GM23338 (cell line): ENCODE data around the gene ZCCHC17. TPM values are rescaled to one million over a fixed set of nuclear protein-coding genes. Genes with fewer than 3 reads are reported as not detected.
A peak's percentile ranks its signal among the peaks of the same experiment; 100 is the strongest.

ENCODE experiments used
- ATAC-seq: fragments of 200-7000 bp; cut with Tn5 transposase; 3 replicates; pipeline ENCODE4 v1.9.1; 2020
- DNase-seq: peaks from one replicate; pipeline ENCODE4 v3.0.0-alpha.2; 2015; ENCODE audit warnings: low spot score
- H2AFZ ChIP-seq: fragments of 200-600 bp; sonication (generic); 2 replicates; pipeline ENCODE4 v1.8.0; 2016; ENCODE audit warnings: antibody characterized with exemption, mild to moderate bottlenecking, moderate library complexity
- H3F3A ChIP-seq: fragments of 200-600 bp; sonication (generic); replicated peaks from 2 replicates; pipeline ENCODE4 v1.8.0; 2017; ENCODE audit warnings: antibody characterized with exemption, mixed run types, low read depth
- H3K27ac ChIP-seq: fragments of 200-600 bp; sonication (generic); 2 replicates; pipeline ENCODE4 v1.6.1; 2016; ENCODE audit warnings: low read depth
- H3K27me3 ChIP-seq: fragments of 200-600 bp; sonication (generic); 2 replicates; pipeline ENCODE4 v1.8.0; 2016; ENCODE audit warnings: mild to moderate bottlenecking, mixed run types, moderate library complexity; ENCODE audit not compliant: insufficient read depth
- H3K36me3 ChIP-seq: fragments of 200-600 bp; sonication (generic); 2 replicates; pipeline ENCODE4 v1.8.0; 2016; ENCODE audit warnings: mild to moderate bottlenecking; ENCODE audit not compliant: insufficient read depth
- H3K4me1 ChIP-seq: fragments of 200-600 bp; sonication (generic); 2 replicates; pipeline ENCODE4 v1.8.0; 2016; ENCODE audit warnings: mild to moderate bottlenecking, moderate library complexity; ENCODE audit not compliant: insufficient read depth
- H3K4me2 ChIP-seq: fragments of 200-600 bp; sonication (generic); 2 replicates; pipeline ENCODE4 v1.7.1; 2017; ENCODE audit warnings: mixed run types
- H3K4me3 ChIP-seq: fragments of 200-600 bp; sonication (generic); 2 replicates; pipeline ENCODE4 v1.6.1; 2016; ENCODE audit warnings: mixed run types
- H3K79me2 ChIP-seq: fragments of 200-600 bp; sonication (generic); replicated peaks from 2 replicates; pipeline ENCODE4 v1.8.0; 2017; ENCODE audit warnings: mild to moderate bottlenecking; ENCODE audit not compliant: insufficient read depth
- H3K9me2 ChIP-seq: fragments of 200-600 bp; sonication (generic); 2 replicates; pipeline ENCODE4 v1.8.0; 2017; ENCODE audit not compliant: insufficient read depth
- H4K20me1 ChIP-seq: fragments of 200-600 bp; sonication (generic); replicated peaks from 2 replicates; pipeline ENCODE4 v1.8.0; 2017; ENCODE audit warnings: mild to moderate bottlenecking; ENCODE audit not compliant: insufficient read depth
- H3K27ac Mint-ChIP-seq: 2 replicates; pipeline ENCODE4 v1.8.0; 2020; ENCODE audit warnings: inconsistent platforms, mild to moderate bottlenecking, moderate library complexity, mixed read lengths
- H3K27me3 Mint-ChIP-seq: 3 replicates; pipeline ENCODE4 v1.8.0; 2022; ENCODE audit warnings: low read depth, mild to moderate bottlenecking, moderate library complexity, mixed read lengths, inconsistent platforms; ENCODE audit not compliant: insufficient read depth, poor library complexity
- H3K36me3 Mint-ChIP-seq: 3 replicates; pipeline ENCODE4 v1.8.0; 2021; ENCODE audit warnings: low read depth, mild to moderate bottlenecking, inconsistent platforms, moderate library complexity, mixed read lengths
- H3K4me1 Mint-ChIP-seq: 3 replicates; pipeline ENCODE4 v1.8.0; 2020; ENCODE audit warnings: mild to moderate bottlenecking, inconsistent platforms, mixed read lengths
- H3K4me3 Mint-ChIP-seq: 3 replicates; pipeline ENCODE4 v1.8.0; 2021; ENCODE audit warnings: moderate library complexity, mild to moderate bottlenecking, inconsistent platforms, mixed read lengths
- H3K9me3 Mint-ChIP-seq: 3 replicates; pipeline ENCODE4 v1.8.0; 2020; ENCODE audit warnings: moderate library complexity, mild to moderate bottlenecking, inconsistent platforms, mixed read lengths
- CREB1 ChIP-seq: fragments of 250-450 bp; sonication (Bioruptor Pico); IDR thresholded peaks from 2 replicates; pipeline ENCODE4 v1.5.0; 2020; ENCODE audit warnings: low read depth, mild to moderate bottlenecking, moderate library complexity
- CTCF ChIP-seq, 2 experiments: fragments of 200-600 bp in 1 of 2; sonication (generic) in 1 of 2; conservative IDR thresholded peaks; 2 replicates each; pipeline versions ENCODE4 v1.5.1 to v1.6.1; 2016 to 2017; ENCODE audit warnings: antibody characterized with exemption in 2 of 2, low read depth in 2 of 2, mild to moderate bottlenecking in 2 of 2, moderate library complexity in 1 of 2
- EZH2 ChIP-seq: fragments of 200-600 bp; sonication (generic); IDR thresholded peaks from one replicate; pipeline ENCODE4 v1.8.0; 2017; ENCODE audit warnings: antibody characterized with exemption, mild to moderate bottlenecking, low read depth; ENCODE audit not compliant: unreplicated experiment
- EZH2phosphoT487 ChIP-seq: fragments of 200-600 bp; sonication (generic); IDR thresholded peaks from one replicate; pipeline ENCODE4 v1.8.1; 2018; ENCODE audit warnings: antibody characterized with exemption; ENCODE audit not compliant: unreplicated experiment
- NANOG ChIP-seq: IDR thresholded peaks from 2 replicates; pipeline ENCODE4 v1.6.1; 2016; ENCODE audit warnings: antibody characterized with exemption, borderline replicate concordance
- POLR2AphosphoS5 ChIP-seq: IDR thresholded peaks from 2 replicates; pipeline ENCODE4 v1.6.1; 2016; ENCODE audit warnings: antibody characterized with exemption, low read depth
- REST ChIP-seq: IDR thresholded peaks from one replicate; pipeline ENCODE4 v1.6.1; 2018; ENCODE audit warnings: antibody characterized with exemption; ENCODE audit not compliant: unreplicated experiment
- STAT1 ChIP-seq: IDR thresholded peaks from one replicate; pipeline ENCODE4 v1.6.1; 2016; ENCODE audit warnings: antibody characterized with exemption; ENCODE audit not compliant: unreplicated experiment
- ZNF331 ChIP-seq: fragments of 250-450 bp; sonication (Bioruptor Pico); IDR thresholded peaks from 2 replicates; pipeline ENCODE4 v1.5.0; 2020; ENCODE audit warnings: low read depth, mild to moderate bottlenecking, moderate library complexity
- polyA plus RNA-seq: library from polyadenylated mRNA; unstranded; fragments of >200 nt; fragmentation: Nextera tagmentation; extraction: Ambion mirVana; gene quantifications from 2 replicates; pipeline ENCODE4 v1.2.1, GENCODE V29; 2016
- total RNA-seq: library from RNA; depleted of rRNA; stranded (reverse); fragments of >200 nt; shearing (Covaris generic); gene quantifications from 2 replicates; pipeline ENCODE4 v1.2.3, GENCODE V29; 2014

The ZCCHC17 gene
- total and polyA plus RNA-seq, 2 experiments from 2014 or later: 40.1 to 134 TPM

GRCh38 chr1:31370565-31370964, 73.7 kb downstream of the ZCCHC17 start:
- no peak overlapping the region for H3K27ac Mint-ChIP-seq
- Histone ChIP-seq H3K4me2 (no peak overlapping the region), H3K4me1 (peaks cover 37% of the 10 kb centered on the region), H3K4me3 (no peak overlapping the region), H3K27ac (no peak overlapping the region), H2AFZ (no peak overlapping the region), H4K20me1 (no peaks in the 10 kb centered on the region; the same call in 1 of the 2 replicates), H3K36me3 (no peaks in the 10 kb centered on the region), H3F3A (peaks cover 18% of the 10 kb centered on the region; the same call in 1 of the 2 replicates), H3K79me2 (no peaks in the 10 kb centered on the region), H3K27me3 (no peaks in the 10 kb centered on the region), H3K9me2 (no peaks in the 10 kb centered on the region)
- H3K36me3 Mint-ChIP-seq: peaks cover 14% of the 10 kb centered on the region; the same call in 2 of the 3 replicates
- no peak for DNase-seq
- ATAC-seq: no peak
- H3K4me3 Mint-ChIP-seq: no peak overlapping the region
- peaks cover 51% of the 10 kb centered on the region for H3K4me1 Mint-ChIP-seq
- TF ChIP-seq EZH2 (no peak), POLR2AphosphoS5 (no peak), STAT1 (no peak), EZH2phosphoT487 (no peak)
- peaks cover 17% of the 10 kb centered on the region for H3K27me3 Mint-ChIP-seq
- no peaks in the 10 kb centered on the region for H3K9me3 Mint-ChIP-seq

- no peaks in the 10 kb centered on the region for H3K27me3 ChIP-seq
- H3K27ac Mint-ChIP-seq: no peak overlapping the region
- H3K9me3 Mint-ChIP-seq: no peaks in the 10 kb centered on the region
- DNase-seq (no peak), ATAC-seq (no peak)
- H3K36me3 ChIP-seq: no peaks in the 10 kb centered on the region
- peaks cover 18% of the 10 kb centered on the region; the same call in 1 of the 2 replicates for H3F3A ChIP-seq
- H3K27ac ChIP-seq: no peak overlapping the region
- H3K4me3 ChIP-seq: no peak overlapping the region
- no peak overlapping the region for H2AFZ ChIP-seq
- H3K4me2 ChIP-seq: peak overlapping the region; percentile 99; the same call in 1 of the 2 replicates
- H3K9me2 ChIP-seq: no peaks in the 10 kb centered on the region
- H3K4me3 Mint-ChIP-seq: no peak overlapping the region; the same call in 2 of the 3 replicates
- peaks cover 10% of the 10 kb centered on the region; the same call in 1 of the 3 replicates for H3K36me3 Mint-ChIP-seq
- no peaks in the 10 kb centered on the region for H3K79me2 ChIP-seq
- peaks cover 16% of the 10 kb centered on the region for H3K27me3 Mint-ChIP-seq
- peaks cover 38% of the 10 kb centered on the region for H3K4me1 ChIP-seq
- no peaks in the 10 kb centered on the region; the same call in 1 of the 2 replicates for H4K20me1 ChIP-seq
- peaks cover 51% of the 10 kb centered on the region for H3K4me1 Mint-ChIP-seq
- TF ChIP-seq REST: no peak
- TF ChIP-seq CREB1: no peak
- no peak for TF ChIP-seq STAT1
- TF ChIP-seq POLR2AphosphoS5: no peak
- TF ChIP-seq ZNF331: no peak
- no peak for TF ChIP-seq CTCF (conservative IDR thresholded peaks at IDR 0.05; ENCODE audit: low read depth in 2 of 2)
- no peak for TF ChIP-seq EZH2phosphoT487
- no peak for TF ChIP-seq NANOG
Measured at GRCh38 chr1:31371121-31371959, 74.5 kb downstream of the ZCCHC17 start.
